GM19438 (cell line): ENCODE data around the gene FAHD1.
"Not testable (repeated sequence)": the region's sequence is repeated elsewhere in the genome, so short reads cannot be mapped to it uniquely, and the experiment has no call there.

Experiments used
- ATAC-seq: cut with Tn5 transposase; IDR thresholded peaks from one replicate; pipeline ENCODE4 v1.9.1; 2021; ENCODE audit warnings: low read depth; ENCODE audit not compliant: unreplicated experiment

Gene FAHD1

GRCh38 chr16:1788708-1789100 is 38.3 kb upstream of the FAHD1 start:
- no peak for ATAC-seq

- ATAC-seq: no peak
Measured at GRCh38 chr16:1789643-1790045, 37.4 kb upstream of the FAHD1 start.

GRCh38 chr16:1790261-1790610 is 36.8 kb upstream of the FAHD1 start:
- no peak for ATAC-seq

- ATAC-seq: no peak
Measured at GRCh38 chr16:1790611-1791255, 36.3 kb upstream of the FAHD1 start.

GRCh38 chr16:1791256-1791942 is 35.6 kb upstream of the FAHD1 start:
- no peak for ATAC-seq

- ATAC-seq: no peak
Measured at GRCh38 chr16:1791943-1792812, 34.8 kb upstream of the FAHD1 start.

- no peak for ATAC-seq
Measured at GRCh38 chr16:1792836-1793577, 34.0 kb upstream of the FAHD1 start.

GRCh38 chr16:1793578-1794220 is 33.3 kb upstream of the FAHD1 start, which contains the start of gene IGFALS:
IGFALS (minus strand) TSS chr16:1793705; CDS start chr16:1793652, 53 bp downstream.
- ATAC-seq: no peak

- no peak for ATAC-seq
Measured at GRCh38 chr16:1794221-1794871, 32.7 kb upstream of the FAHD1 start.

GRCh38 chr16:1794908-1795666 is 31.9 kb upstream of the FAHD1 start:
- no peak for ATAC-seq

- ATAC-seq: not testable (repeated sequence)
Measured at GRCh38 chr16:1799263-1799662, 27.7 kb upstream of the FAHD1 start.

- no peak for ATAC-seq
Measured at GRCh38 chr16:1800701-1801100, 26.3 kb upstream of the FAHD1 start.

GRCh38 chr16:1807626-1808025 is 19.4 kb upstream of the FAHD1 start:
- ATAC-seq: no peak

- ATAC-seq: no peak
Measured at GRCh38 chr16:1808691-1809090, 18.3 kb upstream of the FAHD1 start.

GRCh38 chr16:1809281-1809801 is 17.7 kb upstream of the FAHD1 start:
- ATAC-seq: no peak

GRCh38 chr16:1810106-1810505 is 16.9 kb upstream of the FAHD1 start:
- ATAC-seq: no peak

- no peak for ATAC-seq
Measured at GRCh38 chr16:1810536-1810935, 16.5 kb upstream of the FAHD1 start.

- ATAC-seq: no peak
Measured at GRCh38 chr16:1812732-1813163, 14.3 kb upstream of the FAHD1 start.

- ATAC-seq: no peak
Measured at GRCh38 chr16:1815461-1815860, 11.5 kb upstream of the FAHD1 start.
